Stimulated activated CD8-positive, alpha-beta memory T cell treated with anti-CD3 and anti-CD28 coated beads, Interleukin-12 subunit alpha, Interleukin-12 subunit beta, amount 100 ng/mL, for 1 hour (primary cell): ENCODE data around the gene PTGES3.
A peak's percentile ranks its signal among the peaks of the same experiment; 100 is the strongest.
"Not testable (repeated sequence)": the region's sequence is repeated elsewhere in the genome, so short reads cannot be mapped to it uniquely, and the experiment has no call there.

Experiments
- DNase-seq: peaks from one replicate; pipeline ENCODE4 v3.0.0-alpha.2; 2020; ENCODE audit warnings: low read depth

The PTGES3 gene

GRCh38 chr12:56709759-56710376 lies 21.8 kb upstream of the PTGES3 start:
- DNase-seq = no peak

GRCh38 chr12:56704522-56704921 lies 16.4 kb upstream of the PTGES3 start:
- not testable (repeated sequence) for DNase-seq

GRCh38 chr12:56699020-56699661 lies 11.1 kb upstream of the PTGES3 start:
- no peak for DNase-seq

- no peak for DNase-seq
These were observed 7.4 kb upstream of the PTGES3 start for GRCh38 chr12:56695327-56696101.

- no peak for DNase-seq
These were observed 6.1 kb upstream of the PTGES3 start for GRCh38 chr12:56694161-56694560.

GRCh38 chr12:56688846-56689109 lies 694 bp upstream of the PTGES3 start:
- no peak for DNase-seq

GRCh38 chr12:56687223-56688128 lies 608 bp downstream of the PTGES3 start:
- DNase-seq = peak; percentile 25

- no peak for DNase-seq
These were observed 3.2 kb downstream of the PTGES3 start for GRCh38 chr12:56684745-56685359.

- no peak for DNase-seq
These were observed 5.8 kb downstream of the PTGES3 start for GRCh38 chr12:56682323-56682722.

GRCh38 chr12:56679883-56680575 lies 8.1 kb downstream of the PTGES3 start:
- no peak for DNase-seq

- DNase-seq = no peak
These were observed 9.2 kb downstream of the PTGES3 start for GRCh38 chr12:56678852-56679251.

- no peak for DNase-seq
These were observed 10.4 kb downstream of the PTGES3 start for GRCh38 chr12:56677680-56678079.

GRCh38 chr12:56676851-56677580 lies 11.1 kb downstream of the PTGES3 start:
- DNase-seq = no peak

GRCh38 chr12:56671608-56672007 lies 16.5 kb downstream of the PTGES3 start:
- DNase-seq = no peak

GRCh38 chr12:56670836-56671235 lies 17.2 kb downstream of the PTGES3 start:
- DNase-seq = no peak

- no peak for DNase-seq
These were observed 20.0 kb downstream of the PTGES3 start for GRCh38 chr12:56668197-56668457.

- no peak for DNase-seq
These were observed 26.0 kb downstream of the PTGES3 start for GRCh38 chr12:56661979-56662638.

- no peak for DNase-seq
These were observed 26.5 kb downstream of the PTGES3 start for GRCh38 chr12:56661560-56661959.

- DNase-seq = no peak
These were observed 29.2 kb downstream of the PTGES3 start for GRCh38 chr12:56658921-56659320.
